Natural killer cell treated with Interleukin-12 subunit alpha and Interleukin-12 subunit beta and Interleukin-15 and Interleukin-18, amount 100 ng/mL, for 72 hours (primary cell): ENCODE measurements around the gene MDGA2. TPM values are rescaled to one million over a fixed set of nuclear protein-coding genes. Genes with fewer than 3 reads are reported as not detected.

ENCODE experiments used
- ATAC-seq, 2 donors: fragments of 150-1000 bp; cut with Tn5 transposase in 1 of 2; sonication (Bioruptor Pico), chemical (Tn5 transposase) in 1 of 2; 2 replicates each; pipeline ENCODE4 v1.10.0; 2021
- DNase-seq: peaks from one replicate; pipeline ENCODE4 v3.0.0; 2022; ENCODE audit warnings: low spot score
- H3K27ac Mint-ChIP-seq, 2 donors: 1 replicate in 1 of 2; 2 replicates in 1 of 2; pipeline ENCODE4 v1.8.0; 2022; ENCODE audit warnings: mixed read lengths in 2 of 2, mild to moderate bottlenecking in 1 of 2, moderate library complexity in 1 of 2
- H3K27me3 Mint-ChIP-seq, 2 donors: 1 replicate in 1 of 2; 2 replicates in 1 of 2; pipeline ENCODE4 v1.8.0; 2022; ENCODE audit warnings: mixed read lengths in 2 of 2
- H3K36me3 Mint-ChIP-seq: one replicate; pipeline ENCODE4 v1.8.0; 2022; ENCODE audit warnings: mixed read lengths
- H3K4me1 Mint-ChIP-seq, 2 donors: 1 replicate in 1 of 2; 2 replicates in 1 of 2; pipeline ENCODE4 v1.8.0; 2022; ENCODE audit warnings: low read depth in 2 of 2, mixed read lengths in 2 of 2, mild to moderate bottlenecking in 1 of 2
- H3K4me3 Mint-ChIP-seq: one replicate; pipeline ENCODE4 v1.8.0; 2022; ENCODE audit warnings: mixed read lengths
- H3K9me3 Mint-ChIP-seq: 2 replicates; pipeline ENCODE4 v1.8.0; 2022; ENCODE audit warnings: mixed read lengths
- total RNA-seq, 2 donors: library from RNA; stranded (reverse); gene quantifications; one replicate each; pipeline ENCODE4 v1.2.3, GENCODE V29; 2022

The MDGA2 gene
- not detected for total RNA-seq

GRCh38 chr14:47675466-47676314, at the start of gene MDGA2:
Gene MDGA2 (minus strand): TSS chr14:47675605.
- peak; percentile 36 to 40 for ATAC-seq
- H3K4me1 Mint-ChIP-seq: no peaks in the 10 kb centered on the region
- peaks cover 4% of the 10 kb centered on the region for H3K36me3 Mint-ChIP-seq
- H3K4me3 Mint-ChIP-seq: no peak within 1 kb of the TSS
- H3K27me3 Mint-ChIP-seq: peaks cover 13% of the 10 kb centered on the region in 2 donors
- DNase-seq: no peak
- no peaks in the 10 kb centered on the region for H3K9me3 Mint-ChIP-seq
- no peak within 1 kb of the TSS for H3K27ac Mint-ChIP-seq

- DNase-seq (no peak), ATAC-seq (no peak)
- Mint-ChIP-seq H3K4me3 (no peak overlapping the region), H3K27me3 (no peaks in the 10 kb centered on the region), H3K36me3 (no peaks in the 10 kb centered on the region), H3K27ac (no peak overlapping the region), H3K4me1 (no peaks in the 10 kb centered on the region), H3K9me3 (no peaks in the 10 kb centered on the region)
These were observed 47.7 kb upstream of the MDGA2 start for GRCh38 chr14:47722929-47723693.

- Mint-ChIP-seq H3K4me1 (no peaks in the 10 kb centered on the region), H3K36me3 (no peaks in the 10 kb centered on the region), H3K9me3 (peaks cover 4% of the 10 kb centered on the region), H3K4me3 (no peak overlapping the region), H3K27ac (no peak overlapping the region), H3K27me3 (no peaks in the 10 kb centered on the region)
- ATAC-seq: no peak
- no peak for DNase-seq
These were observed 44.9 kb upstream of the MDGA2 start for GRCh38 chr14:47720281-47720680.

- no peaks in the 10 kb centered on the region for H3K4me1 Mint-ChIP-seq
- no peaks in the 10 kb centered on the region for H3K27me3 Mint-ChIP-seq
- ATAC-seq (no peak), DNase-seq (no peak)
- no peak overlapping the region for H3K27ac Mint-ChIP-seq
- no peaks in the 10 kb centered on the region for H3K36me3 Mint-ChIP-seq
- H3K9me3 Mint-ChIP-seq: peaks cover 7% of the 10 kb centered on the region
- no peak overlapping the region for H3K4me3 Mint-ChIP-seq
These were observed 39.9 kb upstream of the MDGA2 start for GRCh38 chr14:47715330-47715729.

- Mint-ChIP-seq H3K4me3 (no peak overlapping the region), H3K27ac (no peak overlapping the region), H3K4me1 (no peaks in the 10 kb centered on the region), H3K27me3 (no peaks in the 10 kb centered on the region), H3K9me3 (peaks cover 14% of the 10 kb centered on the region), H3K36me3 (no peaks in the 10 kb centered on the region)
- ATAC-seq (no peak), DNase-seq (no peak)
These were observed 35.2 kb upstream of the MDGA2 start for GRCh38 chr14:47710581-47710980.

DNA sequence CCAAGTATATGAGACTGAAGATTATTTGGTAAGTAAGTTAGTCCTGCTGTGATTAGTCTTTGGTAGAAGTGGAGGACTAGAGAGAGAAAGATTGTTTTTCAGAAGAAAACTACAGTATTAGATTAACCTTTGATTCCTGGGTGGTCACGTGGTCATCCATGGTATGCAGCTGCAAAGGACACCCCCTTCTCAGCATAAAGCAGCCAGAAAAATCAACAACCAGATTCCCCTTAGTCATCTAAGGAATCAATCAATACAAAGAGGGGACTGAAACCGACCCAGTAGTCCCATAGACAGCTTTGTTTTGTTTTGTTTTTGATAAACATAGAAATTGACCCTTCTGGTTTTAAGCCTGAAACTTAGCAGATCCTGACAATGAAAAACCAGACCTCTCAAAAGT, 30.3 kb upstream of the MDGA2 start:
- DNase-seq: no peak
- no peak for ATAC-seq
- Mint-ChIP-seq H3K4me3 (no peak overlapping the region), H3K36me3 (no peaks in the 10 kb centered on the region), H3K27me3 (no peaks in the 10 kb centered on the region), H3K4me1 (no peaks in the 10 kb centered on the region), H3K27ac (no peak overlapping the region), H3K9me3 (peaks cover 22% of the 10 kb centered on the region)

DNA sequence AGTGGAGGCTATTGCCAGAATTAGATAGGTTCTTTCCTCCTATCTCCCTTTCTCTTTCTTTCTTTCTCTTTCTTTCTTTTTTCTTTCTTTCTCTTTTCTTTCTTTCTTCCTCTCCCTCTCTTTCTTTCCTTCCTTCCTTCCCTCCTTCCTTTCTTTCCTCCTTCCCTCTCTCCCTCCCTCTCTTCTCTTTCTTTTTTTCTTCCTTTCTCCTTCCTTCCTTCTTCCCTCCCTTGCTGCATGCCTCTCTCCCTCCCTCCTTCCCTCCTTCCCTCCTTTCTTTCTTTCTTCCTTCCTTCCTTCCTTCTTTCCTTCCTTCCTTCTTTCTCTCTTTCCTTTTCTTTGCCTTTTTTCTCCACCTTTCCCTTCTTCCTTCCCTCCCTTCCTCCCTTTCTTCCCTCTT, 16.4 kb upstream of the MDGA2 start:
- Mint-ChIP-seq H3K27me3 (no peaks in the 10 kb centered on the region), H3K4me3 (no peak overlapping the region), H3K4me1 (no peaks in the 10 kb centered on the region), H3K27ac (no peak overlapping the region), H3K9me3 (peaks cover 16% of the 10 kb centered on the region), H3K36me3 (no peaks in the 10 kb centered on the region)
- no peak for ATAC-seq
- DNase-seq: no peak

- Mint-ChIP-seq H3K9me3 (no peaks in the 10 kb centered on the region), H3K4me3 (no peak overlapping the region), H3K4me1 (no peaks in the 10 kb centered on the region), H3K36me3 (no peaks in the 10 kb centered on the region), H3K27ac (no peak overlapping the region), H3K27me3 (peaks cover 5 to 7% of the 10 kb centered on the region in 2 donors)
- ATAC-seq (no peak), DNase-seq (no peak)
These were observed 3.6 kb upstream of the MDGA2 start for GRCh38 chr14:47678993-47679392.

- DNase-seq (no peak), ATAC-seq (no peak)
- Mint-ChIP-seq H3K4me3 (no peak overlapping the region), H3K9me3 (no peaks in the 10 kb centered on the region), H3K27me3 (peaks cover 5 to 10% of the 10 kb centered on the region in 2 donors), H3K4me1 (no peaks in the 10 kb centered on the region), H3K36me3 (no peaks in the 10 kb centered on the region), H3K27ac (no peak overlapping the region)
These were observed 2.8 kb upstream of the MDGA2 start for GRCh38 chr14:47678157-47678556.

DNA sequence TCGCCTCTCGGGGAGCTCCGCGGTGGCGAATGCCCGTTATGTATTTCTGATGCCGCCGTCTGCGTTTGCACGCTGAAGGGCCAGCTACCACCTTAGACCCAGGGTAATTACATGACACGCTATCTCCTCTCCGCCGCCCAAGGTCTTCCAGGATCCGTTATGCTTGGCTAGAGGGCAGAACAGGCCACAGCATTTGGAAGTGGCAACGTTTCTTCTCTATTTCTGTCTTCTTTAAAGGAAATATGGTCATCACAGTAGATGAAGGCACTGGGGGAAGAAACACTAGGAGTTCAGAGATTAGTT, 861 bp upstream of the MDGA2 start:
- no peak for ATAC-seq
- peaks cover 13% of the 10 kb centered on the region in 2 donors for H3K27me3 Mint-ChIP-seq

GRCh38 chr14:47674543-47675465, 601 bp downstream of the MDGA2 start:
- H3K36me3 Mint-ChIP-seq: peaks cover 4% of the 10 kb centered on the region
- no peak overlapping the region for H3K27ac Mint-ChIP-seq
- H3K27me3 Mint-ChIP-seq: peaks cover 13% of the 10 kb centered on the region in 2 donors
- ATAC-seq (no peak), DNase-seq (no peak)
- no peaks in the 10 kb centered on the region for H3K4me1 Mint-ChIP-seq
- no peak overlapping the region for H3K4me3 Mint-ChIP-seq
- no peaks in the 10 kb centered on the region for H3K9me3 Mint-ChIP-seq

More for the DNA sequence above, 861 bp upstream of the MDGA2 start:
- no peak for DNase-seq
- no peaks in the 10 kb centered on the region for H3K4me1 Mint-ChIP-seq
- H3K9me3 Mint-ChIP-seq: no peaks in the 10 kb centered on the region
- H3K4me3 Mint-ChIP-seq: no peak overlapping the region
- peaks cover 4% of the 10 kb centered on the region for H3K36me3 Mint-ChIP-seq
- H3K27ac Mint-ChIP-seq: no peak overlapping the region

- peaks cover 4% of the 10 kb centered on the region for H3K36me3 Mint-ChIP-seq
- H3K27ac Mint-ChIP-seq: no peak overlapping the region
- H3K9me3 Mint-ChIP-seq: no peaks in the 10 kb centered on the region
- H3K27me3 Mint-ChIP-seq: peaks cover 13% of the 10 kb centered on the region in 2 donors
- no peak for DNase-seq
- no peak for ATAC-seq
- H3K4me1 Mint-ChIP-seq: no peaks in the 10 kb centered on the region
- H3K4me3 Mint-ChIP-seq: no peak overlapping the region
These were observed 1.3 kb downstream of the MDGA2 start for GRCh38 chr14:47674148-47674542.

- Mint-ChIP-seq H3K9me3 (peaks cover 10% of the 10 kb centered on the region), H3K4me1 (no peaks in the 10 kb centered on the region), H3K4me3 (no peak overlapping the region), H3K27me3 (no peaks in the 10 kb centered on the region), H3K36me3 (no peaks in the 10 kb centered on the region), H3K27ac (no peak overlapping the region)
- ATAC-seq (no peak), DNase-seq (no peak)
These were observed 9.9 kb downstream of the MDGA2 start for GRCh38 chr14:47665337-47666134.
